HFFc6 (cell line): ENCODE data around the gene OPALIN. TPM values are rescaled to one million over a fixed set of nuclear protein-coding genes. Genes with fewer than 3 reads are reported as not detected.

Source experiments
- DNase-seq: peaks from one replicate; pipeline ENCODE4 v3.0.0-alpha.2; 2018
- H3K27ac Mint-ChIP-seq: 2 replicates; pipeline ENCODE4 v1.8.0; 2020; ENCODE audit warnings: mild to moderate bottlenecking, mixed read lengths
- H3K27me3 Mint-ChIP-seq: 2 replicates; pipeline ENCODE4 v1.8.0; 2021; ENCODE audit warnings: mild to moderate bottlenecking, moderate library complexity, mixed read lengths; ENCODE audit not compliant: insufficient read depth
- H3K36me3 Mint-ChIP-seq: 2 replicates; pipeline ENCODE4 v1.8.0; 2021; ENCODE audit warnings: low read depth, mixed read lengths
- H3K4me1 Mint-ChIP-seq: 2 replicates; pipeline ENCODE4 v1.8.0; 2020; ENCODE audit warnings: low read depth, mixed read lengths
- H3K4me3 Mint-ChIP-seq: 2 replicates; pipeline ENCODE4 v1.8.0; 2020; ENCODE audit warnings: mild to moderate bottlenecking, moderate library complexity, mixed read lengths
- H3K9me3 Mint-ChIP-seq: 2 replicates; pipeline ENCODE4 v1.8.0; 2020; ENCODE audit warnings: mild to moderate bottlenecking, mixed read lengths
- total RNA-seq, 6 experiments: library from RNA; stranded (reverse); fragmentation: NEBNext Ultra II Directional; extraction: Animal tissue kit (Norgen Biotek cat#: 25700); gene quantifications; 2 replicates in 1 of 6; 3 replicates in 5 of 6; pipeline ENCODE4 v1.2.3, GENCODE V29; 2021
- TF ChIP-seq, protein P1 (sequence below): fragments of 200-600 bp; sonication (generic); IDR thresholded peaks from 2 replicates; pipeline ENCODE4 v1.5.0; 2021; ENCODE audit warnings: antibody characterized with exemption, mild to moderate bottlenecking

OPALIN gene
- total RNA-seq, 6 experiments from 2014 or later: not detected

DNA sequence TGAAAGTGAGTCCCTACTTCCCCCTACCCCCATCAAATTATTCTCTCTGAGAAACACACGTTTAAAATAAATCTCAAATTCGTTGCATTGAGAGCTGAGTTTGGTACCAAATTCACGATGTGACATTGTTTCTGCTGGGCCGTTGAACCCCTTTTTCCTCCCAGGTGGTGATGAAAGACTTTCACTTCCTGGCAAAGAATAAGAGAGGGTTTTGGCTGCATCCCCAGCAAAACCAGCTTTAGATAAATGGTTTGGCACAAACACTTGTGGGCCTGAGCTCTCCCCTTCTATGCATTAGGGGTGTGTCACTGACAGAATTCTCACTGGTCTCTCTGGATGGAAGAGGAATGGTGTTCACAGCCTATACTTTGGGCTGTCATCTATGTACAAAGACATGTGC, 63.3 kb downstream of the OPALIN start:
- no peak for DNase-seq
- TF ChIP-seq, protein P1, sequence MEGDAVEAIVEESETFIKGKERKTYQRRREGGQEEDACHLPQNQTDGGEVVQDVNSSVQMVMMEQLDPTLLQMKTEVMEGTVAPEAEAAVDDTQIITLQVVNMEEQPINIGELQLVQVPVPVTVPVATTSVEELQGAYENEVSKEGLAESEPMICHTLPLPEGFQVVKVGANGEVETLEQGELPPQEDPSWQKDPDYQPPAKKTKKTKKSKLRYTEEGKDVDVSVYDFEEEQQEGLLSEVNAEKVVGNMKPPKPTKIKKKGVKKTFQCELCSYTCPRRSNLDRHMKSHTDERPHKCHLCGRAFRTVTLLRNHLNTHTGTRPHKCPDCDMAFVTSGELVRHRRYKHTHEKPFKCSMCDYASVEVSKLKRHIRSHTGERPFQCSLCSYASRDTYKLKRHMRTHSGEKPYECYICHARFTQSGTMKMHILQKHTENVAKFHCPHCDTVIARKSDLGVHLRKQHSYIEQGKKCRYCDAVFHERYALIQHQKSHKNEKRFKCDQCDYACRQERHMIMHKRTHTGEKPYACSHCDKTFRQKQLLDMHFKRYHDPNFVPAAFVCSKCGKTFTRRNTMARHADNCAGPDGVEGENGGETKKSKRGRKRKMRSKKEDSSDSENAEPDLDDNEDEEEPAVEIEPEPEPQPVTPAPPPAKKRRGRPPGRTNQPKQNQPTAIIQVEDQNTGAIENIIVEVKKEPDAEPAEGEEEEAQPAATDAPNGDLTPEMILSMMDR: no peak
- no peaks in the 10 kb centered on the region for H3K9me3 Mint-ChIP-seq
- H3K27ac Mint-ChIP-seq: no peak overlapping the region
- H3K36me3 Mint-ChIP-seq: no peaks in the 10 kb centered on the region
- H3K4me1 Mint-ChIP-seq: no peaks in the 10 kb centered on the region
- peaks cover 9% of the 10 kb centered on the region for H3K27me3 Mint-ChIP-seq
- H3K4me3 Mint-ChIP-seq: no peak overlapping the region

Other genes with a start within 250 kb of the OPALIN start
- 1 to 10 TPM; 4.0 to 6.5 (median 5.3) TPM for gene ZNF518A, start 228.7 kb downstream of the OPALIN start, total RNA-seq
- gene BLNK, start 87.4 kb downstream of the OPALIN start, total RNA-seq: not detected
- not detected for gene DNTT, start 54.6 kb downstream of the OPALIN start, total RNA-seq
- gene TLL2, start 154.9 kb upstream of the OPALIN start, total RNA-seq: under 1 TPM; 0.08 to 0.45 (median 0.24) TPM
- gene TM9SF3, start 228.0 kb upstream of the OPALIN start, total RNA-seq: 100 to 1,000 TPM; 195 to 235 (median 208) TPM